OCI-LY1 (cell line): ENCODE data around the gene IL18.

Experiments used
- CTCF ChIP-seq: fragments of 200-600 bp; sonication (generic), shearing (Covaris generic); IDR thresholded peaks from 2 replicates; pipeline ENCODE4 v1.5.1; 2017; ENCODE audit warnings: mild to moderate bottlenecking, antibody characterized with exemption, low read length, moderate library complexity, mixed read lengths
- EZH2 ChIP-seq: fragments of 200-600 bp; sonication (generic), shearing (Covaris generic); IDR thresholded peaks from 2 replicates; pipeline ENCODE4 v1.8.0; 2017; ENCODE audit warnings: borderline replicate concordance, mixed run types, mild to moderate bottlenecking, antibody characterized with exemption, low read length, moderate library complexity, mixed read lengths

- TF ChIP-seq CTCF (no peak), EZH2 (no peak)
Observed at GRCh38 chr11:112172362-112172994, 8.6 kb upstream of the IL18 start.
